ENCODE measurements around the gene ANKRD40CL. TPM values are rescaled to one million over a fixed set of nuclear protein-coding genes. Genes with fewer than 3 reads are reported as not detected.
"Not testable (repeated sequence)": the region's sequence is repeated elsewhere in the genome, so short reads cannot be mapped to it uniquely, and the experiment has no call there.

The ANKRD40CL gene
- total RNA-seq, 1 experiment from 2014 or later, result not detected

DNA sequence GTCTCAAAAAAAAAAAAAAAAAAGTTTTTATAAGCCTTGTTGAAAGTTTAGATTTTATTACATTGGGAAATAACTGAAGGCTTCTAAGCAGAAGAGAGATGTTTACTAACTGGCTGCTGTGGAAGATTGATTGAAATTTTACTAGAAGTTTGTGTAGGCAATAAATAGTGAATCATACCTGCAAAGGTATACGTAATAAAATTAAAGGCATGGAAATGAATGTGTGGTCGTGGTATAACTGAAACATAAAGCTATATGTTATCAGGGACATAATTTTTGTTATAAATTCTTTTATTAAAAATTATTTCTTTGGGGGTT, 39.2 kb downstream of the ANKRD40CL start:
- Histone ChIP-seq H3K4me3 (ENCODE audit: low read depth in 2 of 2, low read length in 2 of 2) (no peak overlapping the region), H3K4me1 (ENCODE audit: control insufficient read depth, insufficient read depth, low read length) (peaks cover 67% of the 10 kb centered on the region), H3K27me3 (ENCODE audit: control insufficient read depth, insufficient read depth, low read length) (no peaks in the 10 kb centered on the region), H3K27ac (ENCODE audit: low read length) (no peak overlapping the region), H3K36me3 (ENCODE audit: control insufficient read depth, insufficient read depth, low read length) (no peaks in the 10 kb centered on the region), H3K9me3 (ENCODE audit: control insufficient read depth, insufficient read depth, low read depth, low read length) (no peaks in the 10 kb centered on the region)
- no TSS peak for BruUV-seq (replicated peaks)
- DNase-seq (ENCODE audit: low read depth, low spot score) (no peak), ATAC-seq (no peak)
- no peak for TF ChIP-seq TCF7L2 (IDR thresholded peaks at IDR 0.05; ENCODE audit: low read depth, low read length)
- TF ChIP-seq, protein P1, sequence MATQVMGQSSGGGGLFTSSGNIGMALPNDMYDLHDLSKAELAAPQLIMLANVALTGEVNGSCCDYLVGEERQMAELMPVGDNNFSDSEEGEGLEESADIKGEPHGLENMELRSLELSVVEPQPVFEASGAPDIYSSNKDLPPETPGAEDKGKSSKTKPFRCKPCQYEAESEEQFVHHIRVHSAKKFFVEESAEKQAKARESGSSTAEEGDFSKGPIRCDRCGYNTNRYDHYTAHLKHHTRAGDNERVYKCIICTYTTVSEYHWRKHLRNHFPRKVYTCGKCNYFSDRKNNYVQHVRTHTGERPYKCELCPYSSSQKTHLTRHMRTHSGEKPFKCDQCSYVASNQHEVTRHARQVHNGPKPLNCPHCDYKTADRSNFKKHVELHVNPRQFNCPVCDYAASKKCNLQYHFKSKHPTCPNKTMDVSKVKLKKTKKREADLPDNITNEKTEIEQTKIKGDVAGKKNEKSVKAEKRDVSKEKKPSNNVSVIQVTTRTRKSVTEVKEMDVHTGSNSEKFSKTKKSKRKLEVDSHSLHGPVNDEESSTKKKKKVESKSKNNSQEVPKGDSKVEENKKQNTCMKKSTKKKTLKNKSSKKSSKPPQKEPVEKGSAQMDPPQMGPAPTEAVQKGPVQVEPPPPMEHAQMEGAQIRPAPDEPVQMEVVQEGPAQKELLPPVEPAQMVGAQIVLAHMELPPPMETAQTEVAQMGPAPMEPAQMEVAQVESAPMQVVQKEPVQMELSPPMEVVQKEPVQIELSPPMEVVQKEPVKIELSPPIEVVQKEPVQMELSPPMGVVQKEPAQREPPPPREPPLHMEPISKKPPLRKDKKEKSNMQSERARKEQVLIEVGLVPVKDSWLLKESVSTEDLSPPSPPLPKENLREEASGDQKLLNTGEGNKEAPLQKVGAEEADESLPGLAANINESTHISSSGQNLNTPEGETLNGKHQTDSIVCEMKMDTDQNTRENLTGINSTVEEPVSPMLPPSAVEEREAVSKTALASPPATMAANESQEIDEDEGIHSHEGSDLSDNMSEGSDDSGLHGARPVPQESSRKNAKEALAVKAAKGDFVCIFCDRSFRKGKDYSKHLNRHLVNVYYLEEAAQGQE (IDR thresholded peaks at IDR 0.05; ENCODE audit: insufficient read depth in 1 of 2, low read depth in 2 of 2, low read length in 1 of 2), result no peak
- TF ChIP-seq, protein P2, sequence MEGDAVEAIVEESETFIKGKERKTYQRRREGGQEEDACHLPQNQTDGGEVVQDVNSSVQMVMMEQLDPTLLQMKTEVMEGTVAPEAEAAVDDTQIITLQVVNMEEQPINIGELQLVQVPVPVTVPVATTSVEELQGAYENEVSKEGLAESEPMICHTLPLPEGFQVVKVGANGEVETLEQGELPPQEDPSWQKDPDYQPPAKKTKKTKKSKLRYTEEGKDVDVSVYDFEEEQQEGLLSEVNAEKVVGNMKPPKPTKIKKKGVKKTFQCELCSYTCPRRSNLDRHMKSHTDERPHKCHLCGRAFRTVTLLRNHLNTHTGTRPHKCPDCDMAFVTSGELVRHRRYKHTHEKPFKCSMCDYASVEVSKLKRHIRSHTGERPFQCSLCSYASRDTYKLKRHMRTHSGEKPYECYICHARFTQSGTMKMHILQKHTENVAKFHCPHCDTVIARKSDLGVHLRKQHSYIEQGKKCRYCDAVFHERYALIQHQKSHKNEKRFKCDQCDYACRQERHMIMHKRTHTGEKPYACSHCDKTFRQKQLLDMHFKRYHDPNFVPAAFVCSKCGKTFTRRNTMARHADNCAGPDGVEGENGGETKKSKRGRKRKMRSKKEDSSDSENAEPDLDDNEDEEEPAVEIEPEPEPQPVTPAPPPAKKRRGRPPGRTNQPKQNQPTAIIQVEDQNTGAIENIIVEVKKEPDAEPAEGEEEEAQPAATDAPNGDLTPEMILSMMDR (IDR thresholded peaks at IDR 0.05), result no peak
- no peak for TF ChIP-seq SIN3A (IDR thresholded peaks at IDR 0.05; ENCODE audit: borderline replicate concordance, insufficient read depth, low read depth, low read length)
- TF ChIP-seq POLR2AphosphoS5 (IDR thresholded peaks at IDR 0.05; ENCODE audit: low read depth, low read length), result no peak
- POLR2A ChIA-PET, result interaction anchor here (0.7 kb wide), 2 partner anchors 12 to 276 kb away, joined by 3 to 7 read pairs; no protein-coding TSS in a partner anchor
- intact Hi-C loops (cut with micrococcal nuclease; ENCODE audit: unreplicated experiment), result no loop called here
- CTCF ChIA-PET, result interaction anchor here (0.6 kb wide), 1 partner anchor 175 kb away, joined by 3 read pairs; no protein-coding TSS in a partner anchor
- in situ Hi-C loops (cut with HindIII; ENCODE audit: low pct_unique_long_range_greater_than_20kb, low sequenced_read_pairs), result no loop called here

DNA sequence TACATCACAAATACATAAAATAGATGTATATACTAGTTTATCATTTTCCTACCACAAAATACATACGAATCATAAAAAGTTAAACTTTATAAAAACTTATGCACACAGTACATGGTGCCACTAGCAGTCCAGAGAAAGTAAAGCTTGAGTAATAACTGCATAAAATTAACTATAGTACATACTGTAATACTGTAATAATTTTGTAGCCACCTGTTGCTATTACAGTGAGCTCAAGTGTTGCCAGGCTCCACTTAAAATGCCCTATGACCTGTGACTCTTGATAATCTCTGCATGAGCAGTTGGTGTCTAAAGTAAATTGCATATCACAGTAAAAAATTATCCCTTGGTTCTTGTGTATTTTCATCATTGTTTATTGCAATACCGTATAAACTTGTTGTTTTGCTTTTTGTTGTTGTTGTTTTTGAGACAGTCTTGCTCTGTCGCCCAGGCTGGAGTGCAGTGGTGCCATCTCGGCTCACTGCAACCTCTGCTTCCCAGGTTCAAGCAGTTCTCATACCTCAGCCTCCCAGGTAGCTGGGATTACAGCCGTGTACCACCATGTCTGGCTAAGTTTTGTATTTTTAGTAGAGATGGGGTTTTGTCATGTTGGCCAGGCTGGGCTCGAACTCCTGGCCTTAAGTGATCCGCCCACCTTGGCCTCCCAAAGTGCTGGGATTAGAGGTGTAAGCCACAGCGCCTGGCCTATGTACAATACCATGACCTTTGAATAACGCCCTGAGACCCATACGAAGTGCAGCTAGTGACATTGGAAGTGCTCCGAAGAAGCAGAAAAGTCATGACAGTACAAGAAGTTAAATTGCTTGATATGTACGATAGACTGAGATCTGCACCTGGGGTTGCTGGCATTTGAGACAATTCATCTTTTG, 41.3 kb downstream of the ANKRD40CL start:
- Histone ChIP-seq H3K9me3 (ENCODE audit: control insufficient read depth, insufficient read depth, low read depth, low read length) (no peaks in the 10 kb centered on the region), H3K4me1 (ENCODE audit: control insufficient read depth, insufficient read depth, low read length) (peaks cover 72% of the 10 kb centered on the region), H3K4me3 (ENCODE audit: low read depth in 2 of 2, low read length in 2 of 2) (no peak overlapping the region), H3K27me3 (ENCODE audit: control insufficient read depth, insufficient read depth, low read length) (no peaks in the 10 kb centered on the region), H3K36me3 (ENCODE audit: control insufficient read depth, insufficient read depth, low read length) (0 out of 2 replicates have a peak, but pooled peaks cover under 1% of the 10 kb centered on the region), H3K27ac (ENCODE audit: low read length) (no peak overlapping the region)
- ATAC-seq, result no peak
- CTCF ChIA-PET, result interaction anchor here (0.5 kb wide), 1 partner anchor 30 kb away, joined by 3 read pairs; no protein-coding TSS in a partner anchor
- no peak for DNase-seq (ENCODE audit: low read depth, low spot score)
- in situ Hi-C loops (cut with HindIII; ENCODE audit: low pct_unique_long_range_greater_than_20kb, low sequenced_read_pairs) (no loop called here), intact Hi-C loops (cut with micrococcal nuclease; ENCODE audit: unreplicated experiment) (no loop called here)
- POLR2A ChIA-PET, result no interaction called here
- BruUV-seq (replicated peaks), result no TSS peak
- TF ChIP-seq, protein P1 (IDR thresholded peaks at IDR 0.05; ENCODE audit: insufficient read depth in 1 of 2, low read depth in 2 of 2, low read length in 1 of 2), result no peak
- TF ChIP-seq TCF7L2 (IDR thresholded peaks at IDR 0.05; ENCODE audit: low read depth, low read length), result no peak

DNA sequence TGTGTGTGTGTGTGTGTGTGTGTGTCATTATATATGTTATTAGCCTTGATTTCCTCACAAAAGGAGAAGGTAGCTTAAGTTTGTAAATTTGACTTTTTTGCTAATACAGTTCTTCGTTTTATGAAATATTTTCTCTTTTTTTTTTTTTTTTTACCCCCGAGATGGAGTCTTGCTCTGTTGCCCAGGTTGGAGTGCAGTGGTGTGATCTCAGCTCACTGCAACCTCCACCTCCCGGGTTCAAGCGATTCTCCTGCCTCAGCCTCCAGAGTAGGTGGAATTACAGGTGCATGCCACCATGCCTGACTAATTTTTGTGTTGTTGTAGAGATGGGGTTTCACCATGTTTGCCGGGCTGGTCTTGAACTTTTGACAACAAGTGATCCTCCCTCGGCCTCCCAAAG, 42.7 kb downstream of the ANKRD40CL start:
- H3K4me1 ChIP-seq (ENCODE audit: control insufficient read depth, insufficient read depth, low read length), result peaks cover 69% of the 10 kb centered on the region
- DNase-seq (ENCODE audit: low read depth, low spot score); H3K27ac ChIP-seq (ENCODE audit: low read length); intact Hi-C loops (cut with micrococcal nuclease; ENCODE audit: unreplicated experiment); H3K27me3 ChIP-seq (ENCODE audit: control insufficient read depth, insufficient read depth, low read length); in situ Hi-C loops (cut with HindIII; ENCODE audit: low pct_unique_long_range_greater_than_20kb, low sequenced_read_pairs); ATAC-seq; BruUV-seq (replicated peaks); H3K4me3 ChIP-seq (ENCODE audit: low read depth in 2 of 2, low read length in 2 of 2); POLR2A ChIA-PET; CTCF ChIA-PET; H3K9me3 ChIP-seq (ENCODE audit: control insufficient read depth, insufficient read depth, low read depth, low read length): not testable (repeated sequence)
- peaks cover 13% of the 10 kb centered on the region; the same call in 1 of the 2 replicates for H3K36me3 ChIP-seq (ENCODE audit: control insufficient read depth, insufficient read depth, low read length)

Data from Panc1 (cell line).